ENCODE measurements around the gene RREB1. TPM values are rescaled to one million over a fixed set of nuclear protein-coding genes. Genes with fewer than 3 reads are reported as not detected.

RREB1 gene
- total RNA-seq, 1 donor from 2014 or later = 1.6 TPM

GRCh38 chr6:7214468-7214867 lies 106.7 kb downstream of the RREB1 start:
- no peak for FAIRE-seq

GRCh38 chr6:7215131-7215530 lies 107.4 kb downstream of the RREB1 start:
- no peak for FAIRE-seq
- DNase-seq (ENCODE audit: low spot score in 2 of 2) = no peak

More at GRCh38 chr6:7214468-7214867, 106.7 kb downstream of the RREB1 start:
- no peak for DNase-seq (ENCODE audit: low spot score in 2 of 2)

- DNase-seq (ENCODE audit: low spot score in 2 of 2) = no peak
- FAIRE-seq = no peak
Observed at GRCh38 chr6:7215798-7216231, 108.1 kb downstream of the RREB1 start.

GRCh38 chr6:7216941-7217621 lies 109.3 kb downstream of the RREB1 start:
- FAIRE-seq (no peak), DNase-seq (ENCODE audit: low spot score in 2 of 2) (no peak)

- FAIRE-seq (no peak), DNase-seq (ENCODE audit: low spot score in 2 of 2) (no peak)
Observed at GRCh38 chr6:7218406-7218988, 110.7 kb downstream of the RREB1 start.

GRCh38 chr6:7219310-7219709 lies 111.5 kb downstream of the RREB1 start:
- DNase-seq (ENCODE audit: low spot score in 2 of 2) (no peak), FAIRE-seq (no peak)

GRCh38 chr6:7222197-7222596 lies 114.4 kb downstream of the RREB1 start:
- no peak for FAIRE-seq
- DNase-seq (ENCODE audit: low spot score in 2 of 2) = no peak

- DNase-seq (ENCODE audit: low spot score in 2 of 2) (no peak), FAIRE-seq (no peak)
Observed at GRCh38 chr6:7224731-7225130, 117.0 kb downstream of the RREB1 start.

- no peak for FAIRE-seq
- DNase-seq (ENCODE audit: low spot score in 2 of 2) = no peak
Observed at GRCh38 chr6:7228662-7229375, 121.1 kb downstream of the RREB1 start.

- DNase-seq (ENCODE audit: low spot score in 2 of 2) (no peak), FAIRE-seq (no peak)
Observed at GRCh38 chr6:7229376-7230326, 121.9 kb downstream of the RREB1 start.

GRCh38 chr6:7230327-7230691 lies 122.5 kb downstream of the RREB1 start:
- no peak for DNase-seq (ENCODE audit: low spot score in 2 of 2)
- no peak for FAIRE-seq

- DNase-seq (ENCODE audit: low spot score in 2 of 2) (no peak), FAIRE-seq (no peak)
Observed at GRCh38 chr6:7230956-7231713, 123.4 kb downstream of the RREB1 start.

GRCh38 chr6:7232351-7232750 lies 124.6 kb downstream of the RREB1 start:
- FAIRE-seq = no peak
- DNase-seq (ENCODE audit: low spot score in 2 of 2) = no peak

- FAIRE-seq = no peak
- no peak for DNase-seq (ENCODE audit: low spot score in 2 of 2)
Observed at GRCh38 chr6:7234547-7234946, 126.8 kb downstream of the RREB1 start.

- FAIRE-seq = no peak
Observed at GRCh38 chr6:7235712-7236305, 128.0 kb downstream of the RREB1 start.

GRCh38 chr6:7236306-7237209 lies 128.8 kb downstream of the RREB1 start:
- FAIRE-seq (no peak), DNase-seq (ENCODE audit: low spot score in 2 of 2) (no peak)

More at GRCh38 chr6:7235712-7236305, 128.0 kb downstream of the RREB1 start:
- DNase-seq (ENCODE audit: low spot score in 2 of 2) = no peak

- no peak for FAIRE-seq
- no peak for DNase-seq (ENCODE audit: low spot score in 2 of 2)
Observed at GRCh38 chr6:7237653-7238188, 130.0 kb downstream of the RREB1 start.

- FAIRE-seq = no peak
- DNase-seq (ENCODE audit: low spot score in 2 of 2) = no peak
Observed at GRCh38 chr6:7238526-7238899, 130.8 kb downstream of the RREB1 start.
